HEK293T (cell line): ENCODE measurements around the gene PARD6A.
"Not testable (repeated sequence)": the region's sequence is repeated elsewhere in the genome, so short reads cannot be mapped to it uniquely, and the experiment has no call there.

Experiments
- CTCF ChIA-PET: fragments of 350-600 bp; formaldehyde crosslinking; extraction: SDS; loops from one replicate; lab custom pipeline; 2021; ENCODE audit warnings: antibody characterized with exemption, inconsistent platforms; lab: Yijun Ruan, JAX
- POLR2A ChIA-PET: fragments of 350-600 bp; formaldehyde crosslinking; extraction: SDS; loops from one replicate; lab custom pipeline; 2020; ENCODE audit warnings: antibody characterized with exemption, inconsistent platforms; lab: Yijun Ruan, JAX
- DNase-seq: peaks from one replicate; pipeline ENCODE4 v3.0.0; 2012; ENCODE audit warnings: mixed read lengths; ENCODE audit errors: extremely low spot score
- ARNT ChIP-seq: fragments of 450-650 bp; IDR thresholded peaks from 2 replicates; pipeline ENCODE4 v1.6.1; 2017; ENCODE audit warnings: mild to moderate bottlenecking
- BHLHE40 ChIP-seq: fragments of 450-650 bp; IDR thresholded peaks from 2 replicates; pipeline ENCODE4 v1.6.1; 2016; ENCODE audit warnings: mild to moderate bottlenecking, moderate library complexity, borderline replicate concordance
- CTBP1 ChIP-seq: fragments of 450-650 bp; IDR thresholded peaks from 2 replicates; pipeline ENCODE4 v1.6.1; 2016; ENCODE audit warnings: borderline replicate concordance
- ELF4 ChIP-seq: fragments of 450-650 bp; IDR thresholded peaks from 2 replicates; pipeline ENCODE4 v1.6.1; 2017; ENCODE audit warnings: antibody characterized with exemption
- FOXA1 ChIP-seq: fragments of 450-650 bp; IDR thresholded peaks from 2 replicates; pipeline ENCODE4 v1.6.1; 2016; ENCODE audit warnings: mild to moderate bottlenecking
- FOXK2 ChIP-seq: fragments of 450-650 bp; IDR thresholded peaks from 2 replicates; pipeline ENCODE4 v1.6.1; 2016; ENCODE audit warnings: mild to moderate bottlenecking
- FOXM1 ChIP-seq: fragments of 450-650 bp; IDR thresholded peaks from 2 replicates; pipeline ENCODE4 v1.6.1; 2017; ENCODE audit warnings: mild to moderate bottlenecking, borderline replicate concordance
- HDGF ChIP-seq: fragments of 450-650 bp; IDR thresholded peaks from 2 replicates; pipeline ENCODE4 v1.6.1; 2017; ENCODE audit warnings: antibody characterized with exemption, borderline replicate concordance
- L3MBTL2 ChIP-seq: fragments of 450-650 bp; conservative IDR thresholded peaks from 2 replicates; pipeline ENCODE4 v1.6.1; 2016; ENCODE audit warnings: mild to moderate bottlenecking
- LEF1 ChIP-seq: fragments of 450-650 bp; IDR thresholded peaks from 2 replicates; pipeline ENCODE4 v1.6.1; 2017; ENCODE audit warnings: mild to moderate bottlenecking, borderline replicate concordance
- NFRKB ChIP-seq: fragments of 450-650 bp; IDR thresholded peaks from 2 replicates; pipeline ENCODE4 v1.6.1; 2016; ENCODE audit warnings: mild to moderate bottlenecking, moderate library complexity
- PKNOX1 ChIP-seq: fragments of 450-650 bp; IDR thresholded peaks from 2 replicates; pipeline ENCODE4 v1.6.1; 2016
- SP1 ChIP-seq: fragments of 450-650 bp; IDR thresholded peaks from 2 replicates; pipeline ENCODE4 v1.6.1; 2017
- SUZ12 ChIP-seq: fragments of 450-650 bp; IDR thresholded peaks from 2 replicates; pipeline ENCODE4 v1.6.1; 2016; ENCODE audit warnings: mild to moderate bottlenecking
- TARDBP ChIP-seq: fragments of 450-650 bp; IDR thresholded peaks from 2 replicates; pipeline ENCODE4 v1.6.1; 2016
- ZNF384 ChIP-seq: fragments of 450-650 bp; IDR thresholded peaks from 2 replicates; pipeline ENCODE4 v1.6.1; 2016

The PARD6A gene

DNA sequence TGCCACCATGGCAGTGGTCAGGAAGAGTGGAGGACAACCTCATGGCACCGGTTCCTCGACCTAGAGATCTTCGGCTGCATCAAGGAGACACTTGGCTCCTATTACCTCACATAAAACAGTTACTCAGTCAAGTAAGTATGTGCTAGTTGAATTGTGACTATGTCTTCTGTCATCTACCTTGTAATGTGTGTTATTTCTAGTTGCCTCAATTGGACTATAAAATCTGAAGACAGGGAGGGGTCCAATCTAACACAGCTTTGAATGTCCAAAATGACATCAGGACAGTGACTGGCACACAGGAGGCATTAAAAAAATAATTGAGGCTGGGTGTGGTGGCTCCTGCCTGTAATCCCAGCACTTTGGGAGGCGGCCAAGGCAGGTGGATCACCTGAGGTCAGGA, 23.0 kb downstream of the PARD6A start:
- ChIA-PET POLR2A (interaction anchor here (1.0 kb wide), 1 partner anchor 35 kb away, joined by 3 read pairs; the partner anchor contains the start of gene GFOD2), CTCF (interaction anchor here (0.9 kb wide), 1 partner anchor 133 kb away, joined by 4 read pairs; no protein-coding TSS in a partner anchor)
- TF ChIP-seq HDGF (no peak), ELF4 (no peak), LEF1 (no peak)
- no peak for DNase-seq

- no peak for TF ChIP-seq FOXK2
- TF ChIP-seq ZNF384 = no peak
- TF ChIP-seq HDGF = no peak
- no peak for TF ChIP-seq ARNT
- no peak for TF ChIP-seq PKNOX1
- no peak for TF ChIP-seq CTBP1
- no peak for TF ChIP-seq ELF4
- TF ChIP-seq L3MBTL2 = no peak
- TF ChIP-seq FOXM1 = no peak
- TF ChIP-seq NFRKB = no peak
- TF ChIP-seq BHLHE40 = no peak
- TF ChIP-seq SUZ12 = no peak
- no peak for TF ChIP-seq TARDBP
- no peak for TF ChIP-seq SP1
- no peak for TF ChIP-seq LEF1
- no peak for TF ChIP-seq FOXA1
- POLR2A ChIA-PET = no interaction called here
- no peak for DNase-seq
- CTCF ChIA-PET = no interaction called here
Observed at GRCh38 chr16:67685388-67686112, 24.8 kb downstream of the PARD6A start.

DNA sequence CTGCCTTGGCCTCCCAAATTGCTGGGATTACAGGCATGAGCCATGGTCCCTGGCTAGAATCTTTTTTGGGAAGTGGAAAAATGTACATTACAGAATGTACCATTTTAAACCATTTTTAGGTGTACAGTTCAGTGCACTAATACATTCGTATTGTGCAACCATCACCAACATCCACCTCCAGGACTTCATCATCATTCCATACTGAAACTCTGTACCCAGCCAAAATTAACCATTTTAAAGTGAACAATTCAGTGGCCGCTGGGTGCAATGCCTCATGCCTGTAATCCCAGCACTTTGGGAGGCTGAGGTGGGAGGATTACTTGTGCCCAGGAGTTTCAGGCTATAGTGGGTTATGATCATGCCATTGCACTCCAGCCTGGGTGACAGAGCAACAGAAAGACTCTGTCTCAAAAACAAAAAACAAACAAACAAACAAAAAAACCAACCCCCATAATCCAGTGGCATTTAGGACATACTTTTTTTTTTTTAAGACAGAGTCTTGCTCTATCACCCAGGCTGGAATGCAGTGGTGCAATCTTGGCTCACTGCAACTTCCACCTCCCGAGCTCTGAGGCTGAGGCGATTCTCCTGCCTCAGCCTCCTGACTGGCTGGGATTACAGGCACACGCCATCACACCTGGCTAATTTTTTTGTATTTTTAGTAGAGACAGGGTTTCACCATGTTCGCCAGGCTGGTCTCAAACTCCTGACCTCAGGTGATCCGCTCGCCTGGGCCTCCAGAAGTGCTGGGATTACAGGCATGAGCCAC, 32.9 kb downstream of the PARD6A start:
- DNase-seq = not testable (repeated sequence)
- ChIA-PET CTCF (interaction anchor here (0.7 kb wide), 1 partner anchor 15 kb away, joined by 3 read pairs; no protein-coding TSS in a partner anchor), POLR2A (interaction anchor here (1.1 kb wide), 1 partner anchor 26 kb away, joined by 3 read pairs; no protein-coding TSS in a partner anchor)

- no peak for DNase-seq
- TF ChIP-seq L3MBTL2 (no peak), LEF1 (no peak), TARDBP (no peak), CTBP1 (no peak), SP1 (no peak)
- POLR2A ChIA-PET = interaction anchor here (1.1 kb wide), 1 partner anchor 25 kb away, joined by 3 read pairs; no protein-coding TSS in a partner anchor
- CTCF ChIA-PET = interaction anchor here (1.3 kb wide), 1 partner anchor 122 kb away, joined by 4 read pairs; no protein-coding TSS in a partner anchor
Observed at GRCh38 chr16:67694611-67695010, 33.9 kb downstream of the PARD6A start.

DNA sequence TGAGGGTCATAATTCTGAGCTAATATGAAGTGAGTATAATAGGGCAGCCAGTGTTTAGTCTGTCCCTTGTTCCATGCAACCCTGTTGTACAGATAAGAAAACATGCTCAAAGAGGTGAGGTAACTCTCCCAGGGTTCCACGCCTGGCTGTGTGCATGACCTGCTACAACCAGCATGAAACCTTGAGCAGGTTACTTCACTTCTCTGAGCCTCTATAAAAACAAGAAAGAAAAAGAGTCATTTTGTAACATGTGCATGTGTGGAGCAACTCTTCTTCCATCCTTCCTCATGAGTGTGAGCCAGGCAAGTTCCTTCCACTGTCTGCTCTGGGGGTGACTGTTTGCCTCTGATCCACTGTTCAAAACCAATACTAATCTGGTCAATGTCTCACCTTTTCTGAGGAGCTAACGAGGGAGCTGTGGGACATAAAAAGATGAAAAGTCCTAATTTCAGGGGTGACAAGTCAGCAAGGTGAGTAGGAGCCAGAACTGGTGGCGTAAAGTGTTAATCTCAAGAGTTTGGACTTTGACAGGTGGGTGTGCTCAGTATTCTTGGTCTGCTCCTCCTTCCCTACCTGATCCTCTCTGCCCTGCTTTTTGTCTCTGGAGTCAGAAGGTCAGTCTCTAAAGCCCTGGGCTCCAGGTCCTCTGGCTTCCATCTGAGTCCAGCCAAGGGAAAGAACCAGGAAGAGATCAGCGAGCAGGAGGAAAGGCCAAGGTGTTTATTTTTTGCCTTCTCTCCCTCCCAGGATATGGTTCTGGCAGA, 36.8 kb downstream of the PARD6A start:
- CTCF ChIA-PET = no interaction called here

More for the DNA sequence above, 36.8 kb downstream of the PARD6A start:
- POLR2A ChIA-PET = no interaction called here
- no peak for TF ChIP-seq TARDBP
- no peak for TF ChIP-seq FOXM1
- TF ChIP-seq FOXA1 = no peak
- no peak for TF ChIP-seq CTBP1
- no peak for TF ChIP-seq PKNOX1
- no peak for TF ChIP-seq LEF1
- no peak for TF ChIP-seq ARNT
- no peak for TF ChIP-seq BHLHE40
- TF ChIP-seq SUZ12 = no peak
- TF ChIP-seq SP1 = no peak
- TF ChIP-seq HDGF = no peak
- TF ChIP-seq L3MBTL2 = no peak
- no peak for TF ChIP-seq FOXK2
- no peak for TF ChIP-seq ZNF384
- no peak for TF ChIP-seq ELF4
- no peak for TF ChIP-seq NFRKB
- DNase-seq = no peak
